Posterior vena cava (tissue), 2 donors: ENCODE results near the gene KCNJ4. TPM values are rescaled to one million over a fixed set of nuclear protein-coding genes. Genes with fewer than 3 reads are reported as not detected.
"Not testable (repeated sequence)": the region's sequence is repeated elsewhere in the genome, so short reads cannot be mapped to it uniquely, and the experiment has no call there.

ENCODE experiments used
- DNase-seq: peaks from one replicate; pipeline ENCODE4 v3.0.0-alpha.2; 2020; ENCODE audit warnings: low spot score
- intact Hi-C, 2 donors: fragments of 100-400 bp; cut with DNase I; formaldehyde crosslinking; loops; one replicate each; pipeline versions ENCODE4 v1.14.1 to v1.14.2; 2022 to 2023
- total RNA-seq, 2 donors: library from RNA; stranded (reverse); fragmentation: NEBNext Ultra II Directional; extraction: Animal tissue kit (Norgen Biotek cat#: 25700); gene quantifications; one replicate each; pipeline ENCODE4 v1.2.1, GENCODE V29; 2021
- donor health status: DM: yes; HTN: yes; CAD: no.
- donor health status: DM: yes; HTN: yes; CAD: no.

Gene KCNJ4
- total RNA-seq, 2 donors from 2014 or later: not detected

GRCh38 chr22:38477585-38477984, 22.6 kb upstream of the KCNJ4 start:
- no peak for DNase-seq
- intact Hi-C loops: no loop called here

- peak; percentile 54 for DNase-seq
- intact Hi-C loops: no loop called here
These were observed 19.1 kb upstream of the KCNJ4 start for GRCh38 chr22:38474003-38474607.

GRCh38 chr22:38471237-38471636, 16.2 kb upstream of the KCNJ4 start:
- intact Hi-C loops: no loop called here
- peak; percentile 67 for DNase-seq

GRCh38 chr22:38470179-38470578, 15.2 kb upstream of the KCNJ4 start:
- intact Hi-C loops: not testable (repeated sequence)
- peak; percentile 66 for DNase-seq

- intact Hi-C loops: no loop called here
- peak; percentile 76 for DNase-seq
These were observed 14.3 kb upstream of the KCNJ4 start for GRCh38 chr22:38469306-38469781.

GRCh38 chr22:38468443-38469305, 13.7 kb upstream of the KCNJ4 start:
- DNase-seq: peak; percentile 74
- intact Hi-C loops: no loop called here

GRCh38 chr22:38467904-38468442, 13.0 kb upstream of the KCNJ4 start, which contains the start of gene KDELR3:
Gene KDELR3 (plus strand): TSS chr22:38468096. CDS start chr22:38468234, 138 bp downstream.
- peak; percentile 91 for DNase-seq
- intact Hi-C loops: no loop called here

- peak; percentile 83 for DNase-seq
- intact Hi-C loops: no loop called here
These were observed 12.5 kb upstream of the KCNJ4 start for GRCh38 chr22:38467438-38467903.

- intact Hi-C loops: no loop called here
- peak; percentile 68 for DNase-seq
These were observed 10.9 kb upstream of the KCNJ4 start for GRCh38 chr22:38465673-38466490.

GRCh38 chr22:38464992-38465672, 10.1 kb upstream of the KCNJ4 start:
- intact Hi-C loops: no loop called here

GRCh38 chr22:38462960-38463784, 8.2 kb upstream of the KCNJ4 start:
- intact Hi-C loops: no loop called here
- peak; percentile 73 for DNase-seq

More at GRCh38 chr22:38464992-38465672, 10.1 kb upstream of the KCNJ4 start:
- DNase-seq: peak; percentile 64

GRCh38 chr22:38461414-38462081, 6.5 kb upstream of the KCNJ4 start:
- intact Hi-C loops: no loop called here
- DNase-seq: peak; percentile 91

- intact Hi-C loops: no loop called here
- no peak for DNase-seq
These were observed 6.0 kb upstream of the KCNJ4 start for GRCh38 chr22:38461057-38461413.

- DNase-seq: peak; percentile 68
- intact Hi-C loops: no loop called here
These were observed 5.4 kb upstream of the KCNJ4 start for GRCh38 chr22:38460426-38460840.

GRCh38 chr22:38456841-38457699, 2.1 kb upstream of the KCNJ4 start:
- DNase-seq: no peak
- intact Hi-C loops: no loop called here

GRCh38 chr22:38456272-38456835, 1.4 kb upstream of the KCNJ4 start:
- intact Hi-C loops: no loop called here
- DNase-seq: no peak
